ENCODE results near the gene PMS1.

PMS1 gene

DNA sequence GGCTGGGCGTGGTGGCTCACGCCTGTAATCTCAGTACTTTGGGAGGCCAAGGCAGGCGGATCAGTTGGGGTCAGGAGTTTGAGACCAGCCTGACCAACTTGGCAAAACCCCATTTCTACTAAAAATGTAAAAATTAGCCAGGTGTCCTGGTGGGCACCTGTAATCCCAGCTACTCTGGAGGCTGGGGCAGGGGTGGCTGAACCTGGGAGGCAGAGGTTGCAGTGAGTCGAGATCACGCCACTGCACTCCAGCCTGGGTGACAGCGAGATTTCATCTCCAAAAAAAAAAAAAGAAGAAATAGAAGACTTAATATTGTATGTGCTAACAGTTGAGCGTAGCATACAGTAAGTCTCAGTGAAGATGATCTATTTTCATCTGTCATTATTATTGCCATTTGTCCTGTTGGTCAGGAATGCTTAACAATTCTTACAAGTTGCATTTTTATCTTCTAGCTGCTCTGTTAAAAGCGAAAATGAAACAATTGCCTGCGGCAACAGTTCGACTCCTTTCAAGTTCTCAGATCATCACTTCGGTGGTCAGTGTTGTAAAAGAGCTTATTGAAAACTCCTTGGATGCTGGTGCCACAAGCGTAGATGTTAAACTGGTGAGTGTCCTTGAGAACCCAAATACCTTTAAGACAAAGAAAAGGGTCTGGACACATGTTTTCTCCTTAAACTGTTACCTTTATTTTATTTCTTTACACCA is 7.2 kb downstream of the PMS1 start:
- no peak for TF ChIP-seq EZH2phosphoT487 (IDR thresholded peaks at IDR 0.05; ENCODE audit: low read depth)
- no peak for TF ChIP-seq CTCF (IDR thresholded peaks at IDR 0.05; ENCODE audit: low read depth, low read length)

DNA sequence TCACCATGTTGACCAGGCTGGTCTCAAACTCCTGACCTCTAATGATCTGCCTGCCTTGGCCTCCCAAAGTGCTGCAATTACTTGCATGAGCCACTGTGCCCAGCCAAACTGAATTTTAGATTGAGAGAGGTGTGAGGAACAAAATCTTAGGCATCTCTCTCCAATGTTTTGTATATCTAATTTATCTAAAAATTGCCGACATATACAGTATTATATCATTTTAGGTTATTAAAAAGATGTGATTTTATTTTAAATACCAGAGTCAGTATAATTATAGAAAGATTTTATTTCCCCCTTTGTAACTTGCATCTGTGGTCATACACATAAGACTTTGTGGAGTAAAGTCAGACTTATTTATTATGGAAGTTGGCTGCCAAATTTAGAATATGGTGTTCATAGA is 10.1 kb downstream of the PMS1 start:
- no peak overlapping the region for H3K27ac ChIP-seq (ENCODE audit: low read length)
- peaks cover 37% of the 10 kb centered on the region for H3K36me3 ChIP-seq (replicated peaks; ENCODE audit: low read depth, low read length)
- peaks cover 5% of the 10 kb centered on the region; the same call in 1 of the 2 replicates for H4K20me1 ChIP-seq (ENCODE audit: insufficient read depth, low read length)
- H3K9me3 ChIP-seq (ENCODE audit: insufficient read depth, low read length) = no peaks in the 10 kb centered on the region
- no peak for TF ChIP-seq CTCF (IDR thresholded peaks at IDR 0.05; ENCODE audit: low read depth, low read length)
- TF ChIP-seq EZH2phosphoT487 (IDR thresholded peaks at IDR 0.05; ENCODE audit: low read depth) = no peak
- H2AFZ ChIP-seq (ENCODE audit: low read depth, low read length) = no peak overlapping the region
- peaks cover 30% of the 10 kb centered on the region for H3K79me2 ChIP-seq (ENCODE audit: low read length)
- peaks cover 3% of the 10 kb centered on the region for H3K4me1 ChIP-seq (ENCODE audit: low read length)
- no peaks in the 10 kb centered on the region for H3K27me3 ChIP-seq (ENCODE audit: low read depth, low read length)
- H3K4me3 ChIP-seq (ENCODE audit: low read length) = no peak overlapping the region
- no peak overlapping the region for H3K4me2 ChIP-seq (ENCODE audit: low read length)
- no peak overlapping the region for H3K9ac ChIP-seq (ENCODE audit: low read length)

More for the DNA sequence above, 7.2 kb downstream of the PMS1 start:
- Histone ChIP-seq H3K79me2 (ENCODE audit: low read length) (peaks cover 50% of the 10 kb centered on the region), H3K27me3 (ENCODE audit: low read depth, low read length) (no peaks in the 10 kb centered on the region), H2AFZ (ENCODE audit: low read depth, low read length) (no peak overlapping the region), H3K27ac (ENCODE audit: low read length) (no peak overlapping the region), H3K9ac (ENCODE audit: low read length) (no peak overlapping the region), H3K9me3 (ENCODE audit: insufficient read depth, low read length) (no peaks in the 10 kb centered on the region), H3K4me3 (ENCODE audit: low read length) (no peak overlapping the region), H3K4me2 (ENCODE audit: low read length) (no peak overlapping the region), H3K36me3 (replicated peaks; ENCODE audit: low read depth, low read length) (peaks cover 33% of the 10 kb centered on the region), H3K4me1 (ENCODE audit: low read length) (no peaks in the 10 kb centered on the region), H4K20me1 (ENCODE audit: insufficient read depth, low read length) (no peaks in the 10 kb centered on the region)

GRCh38 chr2:189797902-189798301 is 13.7 kb downstream of the PMS1 start:
- Histone ChIP-seq H3K27me3 (ENCODE audit: low read depth, low read length) (no peaks in the 10 kb centered on the region), H3K4me2 (ENCODE audit: low read length) (no peak overlapping the region), H2AFZ (ENCODE audit: low read depth, low read length) (no peak overlapping the region), H3K9me3 (ENCODE audit: insufficient read depth, low read length) (no peaks in the 10 kb centered on the region), H3K27ac (ENCODE audit: low read length) (no peak overlapping the region), H3K4me1 (ENCODE audit: low read length) (peaks cover 3% of the 10 kb centered on the region), H3K79me2 (ENCODE audit: low read length) (peaks cover 13% of the 10 kb centered on the region; the same call in 1 of the 2 replicates), H3K36me3 (replicated peaks; ENCODE audit: low read depth, low read length) (peaks cover 40% of the 10 kb centered on the region), H3K4me3 (ENCODE audit: low read length) (no peak overlapping the region), H4K20me1 (ENCODE audit: insufficient read depth, low read length) (peaks cover 5% of the 10 kb centered on the region; the same call in 1 of the 2 replicates), H3K9ac (ENCODE audit: low read length) (no peak overlapping the region)
- TF ChIP-seq EZH2phosphoT487 (IDR thresholded peaks at IDR 0.05; ENCODE audit: low read depth) (no peak), CTCF (IDR thresholded peaks at IDR 0.05; ENCODE audit: low read depth, low read length) (no peak)

- no peak overlapping the region for H3K4me2 ChIP-seq (ENCODE audit: low read length)
- no peak overlapping the region for H3K27ac ChIP-seq (ENCODE audit: low read length)
- H3K36me3 ChIP-seq (replicated peaks; ENCODE audit: low read depth, low read length) = peaks cover 38% of the 10 kb centered on the region
- H3K9ac ChIP-seq (ENCODE audit: low read length) = no peak overlapping the region
- no peak overlapping the region for H2AFZ ChIP-seq (ENCODE audit: low read depth, low read length)
- H3K4me1 ChIP-seq (ENCODE audit: low read length) = peaks cover 3% of the 10 kb centered on the region
- peaks cover 5% of the 10 kb centered on the region; the same call in 1 of the 2 replicates for H4K20me1 ChIP-seq (ENCODE audit: insufficient read depth, low read length)
- H3K79me2 ChIP-seq (ENCODE audit: low read length) = peaks cover 13% of the 10 kb centered on the region; the same call in 1 of the 2 replicates
- no peak overlapping the region for H3K4me3 ChIP-seq (ENCODE audit: low read length)
- TF ChIP-seq EZH2phosphoT487 (IDR thresholded peaks at IDR 0.05; ENCODE audit: low read depth) (no peak), CTCF (IDR thresholded peaks at IDR 0.05; ENCODE audit: low read depth, low read length) (peak; percentile 68)
- no peaks in the 10 kb centered on the region for H3K27me3 ChIP-seq (ENCODE audit: low read depth, low read length)
- H3K9me3 ChIP-seq (ENCODE audit: insufficient read depth, low read length) = no peaks in the 10 kb centered on the region
Observed at GRCh38 chr2:189798312-189799029, 14.2 kb downstream of the PMS1 start.

Measured in OCI-LY3 (cell line).